HS-5 (cell line): ENCODE results near the gene GAL3ST2.
"Not testable (repeated sequence)": the region's sequence is repeated elsewhere in the genome, so short reads cannot be mapped to it uniquely, and the experiment has no call there.

Experiments
- DNase-seq: peaks from one replicate; pipeline ENCODE4 v3.0.0-alpha.2; 2012; ENCODE audit warnings: low read depth

The GAL3ST2 gene

GRCh38 chr2:241820625-241821384 is 44.2 kb downstream of the GAL3ST2 start:
- no peak for DNase-seq

- DNase-seq: no peak
Measured at GRCh38 chr2:241821460-241822263, 45.0 kb downstream of the GAL3ST2 start.

- no peak for DNase-seq
Measured at GRCh38 chr2:241822264-241822623, 45.6 kb downstream of the GAL3ST2 start.

GRCh38 chr2:241823531-241824437 is 47.2 kb downstream of the GAL3ST2 start:
- not testable (repeated sequence) for DNase-seq

GRCh38 chr2:241827394-241827793 is 50.8 kb downstream of the GAL3ST2 start:
- no peak for DNase-seq

- peak; percentile 4 for DNase-seq
Measured at GRCh38 chr2:241833101-241833663, 56.6 kb downstream of the GAL3ST2 start.

GRCh38 chr2:241833756-241834526 is 57.3 kb downstream of the GAL3ST2 start:
- DNase-seq: not testable (repeated sequence)

GRCh38 chr2:241834527-241835210 is 58.0 kb downstream of the GAL3ST2 start:
- no peak for DNase-seq

- DNase-seq: no peak
Measured at GRCh38 chr2:241835611-241836010, 59.0 kb downstream of the GAL3ST2 start.

- no peak for DNase-seq
Measured at GRCh38 chr2:241836292-241836691, 59.7 kb downstream of the GAL3ST2 start.

- no peak for DNase-seq
Measured at GRCh38 chr2:241837197-241837965, 60.8 kb downstream of the GAL3ST2 start.

GRCh38 chr2:241841181-241842066 is 64.8 kb downstream of the GAL3ST2 start:
- no peak for DNase-seq

- no peak for DNase-seq
Measured at GRCh38 chr2:241842067-241842415, 65.4 kb downstream of the GAL3ST2 start.

GRCh38 chr2:241842620-241843211 is 66.1 kb downstream of the GAL3ST2 start:
- DNase-seq: no peak

- no peak for DNase-seq
Measured at GRCh38 chr2:241843321-241844065, 66.9 kb downstream of the GAL3ST2 start.

GRCh38 chr2:241844066-241844728 is 67.6 kb downstream of the GAL3ST2 start:
- no peak for DNase-seq
